Omental fat pad (tissue), 4 donors: ENCODE data around the gene DSPP. TPM values are rescaled to one million over a fixed set of nuclear protein-coding genes. Genes with fewer than 3 reads are reported as not detected.

Experiments used
- ATAC-seq: fragments of 150-250 bp; one replicate; pipeline ENCODE4 v1.9.1; 2016; ENCODE audit warnings: mild to moderate bottlenecking, moderate library complexity; ENCODE audit not compliant: low FRiP score
- DNase-seq: peaks from one replicate; pipeline ENCODE4 v3.0.0-alpha.2; 2019; ENCODE audit warnings: low spot score
- total RNA-seq, 4 donors: library from RNA; depleted of rRNA; stranded (reverse); fragments of >200 nt; gene quantifications; one replicate each; pipeline ENCODE4 v1.1.0, GENCODE V29; 2016
- TF ChIP-seq, protein P1 (sequence below), 3 donors: fragments of 450-650 bp; IDR thresholded peaks; one replicate each; pipeline ENCODE4 v1.5.1; 2016 to 2017; ENCODE audit warnings: antibody characterized with exemption in 3 of 3, mild to moderate bottlenecking in 3 of 3, moderate library complexity in 2 of 3

DSPP gene
- total RNA-seq, 4 donors from 2014 or later, result not detected

DNA sequence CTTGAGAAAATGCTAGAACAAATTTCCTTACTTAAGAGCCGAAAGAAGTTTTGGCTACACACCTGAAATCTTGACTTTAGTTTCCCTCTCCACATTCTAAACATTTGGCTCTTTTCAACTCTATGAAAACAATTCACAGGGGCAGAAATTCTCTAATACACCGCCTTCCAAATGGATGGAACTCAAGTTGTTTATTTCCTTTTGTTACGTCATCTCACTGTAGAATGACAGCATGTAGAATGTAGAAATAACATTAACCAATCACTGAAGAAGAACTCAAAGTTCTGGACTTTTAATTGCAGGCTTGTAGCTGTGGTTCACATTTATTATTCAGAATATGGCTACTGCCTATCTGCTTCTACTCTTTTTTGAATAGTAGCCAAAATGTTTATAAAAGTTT lies 43.6 kb downstream of the DSPP start:
- TF ChIP-seq, protein P1, sequence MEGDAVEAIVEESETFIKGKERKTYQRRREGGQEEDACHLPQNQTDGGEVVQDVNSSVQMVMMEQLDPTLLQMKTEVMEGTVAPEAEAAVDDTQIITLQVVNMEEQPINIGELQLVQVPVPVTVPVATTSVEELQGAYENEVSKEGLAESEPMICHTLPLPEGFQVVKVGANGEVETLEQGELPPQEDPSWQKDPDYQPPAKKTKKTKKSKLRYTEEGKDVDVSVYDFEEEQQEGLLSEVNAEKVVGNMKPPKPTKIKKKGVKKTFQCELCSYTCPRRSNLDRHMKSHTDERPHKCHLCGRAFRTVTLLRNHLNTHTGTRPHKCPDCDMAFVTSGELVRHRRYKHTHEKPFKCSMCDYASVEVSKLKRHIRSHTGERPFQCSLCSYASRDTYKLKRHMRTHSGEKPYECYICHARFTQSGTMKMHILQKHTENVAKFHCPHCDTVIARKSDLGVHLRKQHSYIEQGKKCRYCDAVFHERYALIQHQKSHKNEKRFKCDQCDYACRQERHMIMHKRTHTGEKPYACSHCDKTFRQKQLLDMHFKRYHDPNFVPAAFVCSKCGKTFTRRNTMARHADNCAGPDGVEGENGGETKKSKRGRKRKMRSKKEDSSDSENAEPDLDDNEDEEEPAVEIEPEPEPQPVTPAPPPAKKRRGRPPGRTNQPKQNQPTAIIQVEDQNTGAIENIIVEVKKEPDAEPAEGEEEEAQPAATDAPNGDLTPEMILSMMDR (IDR thresholded peaks at IDR 0.05), result no peak
- ATAC-seq (no peak), DNase-seq (no peak)

DNA sequence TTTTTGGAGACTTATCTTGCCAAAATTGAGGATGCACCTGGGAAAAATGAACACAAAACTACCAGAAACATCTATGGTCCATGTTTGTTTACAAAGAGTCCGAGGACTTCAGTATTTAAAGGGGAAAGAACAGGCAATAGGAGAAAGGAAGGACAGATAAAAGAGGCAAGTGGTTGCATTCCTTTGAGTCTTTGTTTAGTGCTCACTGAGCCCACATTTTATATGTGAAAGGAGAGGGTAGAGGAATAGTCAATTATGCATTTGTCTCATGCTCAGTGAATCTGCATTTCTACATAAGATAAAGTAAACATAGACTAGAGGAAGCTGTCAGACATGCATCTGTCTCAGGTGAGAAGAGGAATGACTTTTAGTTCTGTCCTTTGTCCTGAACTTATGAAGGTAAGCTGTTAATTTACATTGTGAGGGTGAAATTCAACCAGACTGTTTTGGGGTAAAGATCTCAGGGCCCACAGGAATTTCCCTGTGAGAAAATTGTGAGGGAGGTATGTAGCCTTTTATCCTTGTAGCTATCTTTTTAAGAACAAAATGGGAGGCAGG lies 46.2 kb downstream of the DSPP start:
- ATAC-seq, result no peak
- TF ChIP-seq, protein P1 (IDR thresholded peaks at IDR 0.05), result no peak

DNA sequence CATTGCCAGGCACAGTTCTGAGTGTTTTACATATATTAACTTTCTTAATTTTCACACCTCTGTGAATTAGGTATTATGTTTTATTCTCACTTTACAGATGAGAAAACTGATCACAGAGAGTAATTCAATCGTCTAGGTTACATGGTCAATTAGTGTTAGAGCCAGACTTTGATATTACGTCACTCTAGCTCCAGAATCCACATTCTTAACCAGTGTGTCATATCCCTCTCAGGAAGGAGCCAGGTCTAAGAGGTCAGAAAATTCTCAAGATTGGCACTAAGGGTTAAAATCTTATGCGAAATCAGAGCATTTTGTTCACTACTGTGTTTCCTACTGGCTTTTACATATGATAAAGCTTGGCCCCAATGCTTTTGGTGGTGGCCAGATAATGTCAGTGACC lies 49.2 kb downstream of the DSPP start:
- TF ChIP-seq, protein P1 (IDR thresholded peaks at IDR 0.05), result no peak
- ATAC-seq (no peak), DNase-seq (no peak)

More for the DNA sequence above, 46.2 kb downstream of the DSPP start:
- DNase-seq, result no peak

DNA sequence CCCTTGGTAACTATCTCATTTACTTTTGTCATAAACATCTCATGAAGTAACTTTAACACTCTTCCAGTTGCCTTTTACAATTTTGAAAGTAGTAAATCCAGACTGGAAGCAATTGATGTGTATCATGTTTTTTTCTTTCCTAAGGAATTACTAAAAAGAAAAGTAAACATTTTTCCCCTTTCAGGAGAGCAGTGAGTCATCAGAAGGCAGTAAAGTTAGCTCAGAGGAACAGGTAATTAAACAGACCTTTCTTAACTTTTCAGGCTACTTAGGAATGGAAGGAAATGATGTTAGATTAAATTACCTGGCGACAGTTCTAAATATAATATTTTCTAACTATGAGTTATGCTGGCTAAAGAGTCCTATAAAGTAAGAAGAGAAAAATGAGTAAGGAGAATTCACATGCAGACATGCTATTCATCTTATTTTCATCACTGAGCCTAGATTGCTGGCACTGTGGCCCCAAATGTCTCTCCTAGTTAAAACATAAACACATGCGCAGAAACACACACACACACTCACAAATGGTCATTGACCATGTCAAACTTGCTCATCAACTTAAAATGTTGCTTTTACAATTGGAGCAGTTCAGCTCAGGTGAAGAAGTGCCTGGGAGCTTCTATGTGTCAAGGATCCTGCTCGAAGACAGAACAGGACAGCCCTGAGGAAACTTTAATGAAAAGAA lies 51.1 kb downstream of the DSPP start:
- TF ChIP-seq, protein P1 (IDR thresholded peaks at IDR 0.05), result no peak

DNA sequence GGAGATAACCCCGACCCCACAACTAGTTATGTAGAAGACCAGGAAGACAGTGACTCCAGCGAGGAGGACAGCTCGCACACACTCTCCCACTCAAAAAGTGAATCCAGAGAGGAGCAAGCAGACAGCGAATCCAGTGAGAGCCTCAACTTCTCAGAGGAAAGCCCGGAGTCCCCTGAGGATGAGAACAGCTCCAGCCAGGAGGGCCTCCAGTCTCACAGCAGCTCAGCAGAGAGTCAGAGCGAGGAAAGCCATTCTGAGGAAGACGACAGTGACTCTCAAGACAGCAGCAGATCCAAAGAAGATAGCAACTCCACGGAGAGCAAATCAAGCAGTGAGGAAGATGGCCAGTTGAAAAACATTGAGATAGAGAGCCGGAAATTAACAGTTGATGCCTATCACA lies 54.5 kb downstream of the DSPP start:
- ATAC-seq (no peak), DNase-seq (no peak)
- TF ChIP-seq, protein P1 (IDR thresholded peaks at IDR 0.05), result no peak

More for the DNA sequence above, 51.1 kb downstream of the DSPP start:
- ATAC-seq (peak; percentile 48), DNase-seq (no peak)

Other genes starting within 250 kb of the DSPP start
- 100 to 1,000 TPM in 1 of 4 donors, 10 to 100 TPM in 3; 87.6 to 171 (median 97.9) TPM for gene HSD17B11, start 217.3 kb upstream of the DSPP start, total RNA-seq
- 10 to 100 TPM; 14.4 to 27.5 (median 25.9) TPM for gene NUDT9, start 186.0 kb upstream of the DSPP start, total RNA-seq
- 1,000 to 10,000 TPM in 1 of 4 donors, 100 to 1,000 TPM in 3; 438 to 1,726 (median 559) TPM for gene SPARCL1, start 79.2 kb upstream of the DSPP start, total RNA-seq
- gene DMP1, start 41.8 kb downstream of the DSPP start, total RNA-seq, result not detected
- not detected for gene IBSP, start 191.0 kb downstream of the DSPP start, total RNA-seq
- not detected for gene MEPE, start 224.4 kb downstream of the DSPP start, total RNA-seq